ENCODE results near the gene FHAD1.
"Not testable (repeated sequence)": the region's sequence is repeated elsewhere in the genome, so short reads cannot be mapped to it uniquely, and the experiment has no call there.

Gene FHAD1

GRCh38 chr1:15388201-15388880, 141.3 kb downstream of the FHAD1 start:
- TF ChIP-seq, protein P1, sequence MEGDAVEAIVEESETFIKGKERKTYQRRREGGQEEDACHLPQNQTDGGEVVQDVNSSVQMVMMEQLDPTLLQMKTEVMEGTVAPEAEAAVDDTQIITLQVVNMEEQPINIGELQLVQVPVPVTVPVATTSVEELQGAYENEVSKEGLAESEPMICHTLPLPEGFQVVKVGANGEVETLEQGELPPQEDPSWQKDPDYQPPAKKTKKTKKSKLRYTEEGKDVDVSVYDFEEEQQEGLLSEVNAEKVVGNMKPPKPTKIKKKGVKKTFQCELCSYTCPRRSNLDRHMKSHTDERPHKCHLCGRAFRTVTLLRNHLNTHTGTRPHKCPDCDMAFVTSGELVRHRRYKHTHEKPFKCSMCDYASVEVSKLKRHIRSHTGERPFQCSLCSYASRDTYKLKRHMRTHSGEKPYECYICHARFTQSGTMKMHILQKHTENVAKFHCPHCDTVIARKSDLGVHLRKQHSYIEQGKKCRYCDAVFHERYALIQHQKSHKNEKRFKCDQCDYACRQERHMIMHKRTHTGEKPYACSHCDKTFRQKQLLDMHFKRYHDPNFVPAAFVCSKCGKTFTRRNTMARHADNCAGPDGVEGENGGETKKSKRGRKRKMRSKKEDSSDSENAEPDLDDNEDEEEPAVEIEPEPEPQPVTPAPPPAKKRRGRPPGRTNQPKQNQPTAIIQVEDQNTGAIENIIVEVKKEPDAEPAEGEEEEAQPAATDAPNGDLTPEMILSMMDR (IDR thresholded peaks at IDR 0.05; ENCODE audit: low read depth, low read length): no peak
- no peak overlapping the region for H3K4me3 ChIP-seq (ENCODE audit: low read depth, low read length)
- no peak for DNase-seq (ENCODE audit: low read depth, low spot score)
- in situ Hi-C loops (cut with HindIII; ENCODE audit: low sequenced_read_pairs): no loop called here

DNA sequence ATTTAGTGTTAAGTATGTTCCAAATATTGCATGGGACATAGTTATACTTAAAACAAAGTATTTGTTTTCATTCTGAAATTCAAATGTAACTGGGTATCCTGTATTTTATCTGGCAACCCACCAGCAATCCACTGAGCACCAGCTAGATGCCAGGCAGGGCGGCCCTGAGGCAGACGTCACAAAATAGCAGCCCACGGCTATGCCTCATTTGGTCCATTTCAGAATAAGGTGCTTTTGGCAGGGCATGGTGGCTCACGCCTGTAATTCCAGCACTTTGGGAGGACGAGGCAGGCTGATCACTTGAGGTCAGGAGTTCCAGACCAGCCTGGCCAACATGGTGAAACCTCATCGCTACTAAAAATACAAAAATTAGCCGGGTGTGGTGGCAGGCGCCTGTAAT, 142.8 kb downstream of the FHAD1 start:
- DNase-seq (ENCODE audit: low read depth, low spot score); H3K4me3 ChIP-seq (ENCODE audit: low read depth, low read length); in situ Hi-C loops (cut with HindIII; ENCODE audit: low sequenced_read_pairs): not testable (repeated sequence)

GRCh38 chr1:15390667-15391066, 143.6 kb downstream of the FHAD1 start:
- H3K4me3 ChIP-seq (ENCODE audit: low read depth, low read length): no peak overlapping the region
- in situ Hi-C loops (cut with HindIII; ENCODE audit: low sequenced_read_pairs): no loop called here
- TF ChIP-seq, protein P1 (IDR thresholded peaks at IDR 0.05; ENCODE audit: low read depth, low read length): no peak
- DNase-seq (ENCODE audit: low read depth, low spot score): no peak

GRCh38 chr1:15391366-15391765, 144.3 kb downstream of the FHAD1 start:
- H3K4me3 ChIP-seq (ENCODE audit: low read depth, low read length): no peak overlapping the region
- in situ Hi-C loops (cut with HindIII; ENCODE audit: low sequenced_read_pairs): no loop called here
- TF ChIP-seq, protein P1 (IDR thresholded peaks at IDR 0.05; ENCODE audit: low read depth, low read length): no peak
- no peak for DNase-seq (ENCODE audit: low read depth, low spot score)

- TF ChIP-seq, protein P1 (IDR thresholded peaks at IDR 0.05; ENCODE audit: low read depth, low read length): no peak
- no peak for DNase-seq (ENCODE audit: low read depth, low spot score)
- in situ Hi-C loops (cut with HindIII; ENCODE audit: low sequenced_read_pairs): no loop called here
- H3K4me3 ChIP-seq (ENCODE audit: low read depth, low read length): no peak overlapping the region
Observed at GRCh38 chr1:15393475-15394257, 146.6 kb downstream of the FHAD1 start.

DNA sequence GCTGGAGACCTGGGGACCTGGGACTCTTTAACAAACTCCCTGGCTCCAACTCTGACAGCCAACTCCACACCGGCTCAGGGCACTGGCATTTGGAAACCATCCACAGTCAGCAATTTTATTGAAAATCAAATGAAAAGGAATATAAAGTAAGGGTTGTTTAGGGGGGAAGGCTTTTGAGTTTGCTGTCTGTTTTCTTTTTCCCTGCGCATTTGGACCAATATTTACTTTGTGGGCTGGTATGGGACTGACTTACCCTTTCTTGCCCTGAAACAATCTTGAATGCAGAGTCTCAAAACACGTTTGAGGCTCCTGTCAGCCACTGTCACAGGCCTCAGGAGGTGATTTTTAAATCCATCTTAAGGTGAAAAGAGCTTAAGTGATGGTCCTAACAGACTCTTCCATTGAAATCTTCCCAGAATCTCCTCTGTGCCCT, 147.3 kb downstream of the FHAD1 start:
- TF ChIP-seq, protein P1 (IDR thresholded peaks at IDR 0.05; ENCODE audit: low read depth, low read length): no peak
- in situ Hi-C loops (cut with HindIII; ENCODE audit: low sequenced_read_pairs): no loop called here
- H3K4me3 ChIP-seq (ENCODE audit: low read depth, low read length): no peak overlapping the region
- no peak for DNase-seq (ENCODE audit: low read depth, low spot score)

DNA sequence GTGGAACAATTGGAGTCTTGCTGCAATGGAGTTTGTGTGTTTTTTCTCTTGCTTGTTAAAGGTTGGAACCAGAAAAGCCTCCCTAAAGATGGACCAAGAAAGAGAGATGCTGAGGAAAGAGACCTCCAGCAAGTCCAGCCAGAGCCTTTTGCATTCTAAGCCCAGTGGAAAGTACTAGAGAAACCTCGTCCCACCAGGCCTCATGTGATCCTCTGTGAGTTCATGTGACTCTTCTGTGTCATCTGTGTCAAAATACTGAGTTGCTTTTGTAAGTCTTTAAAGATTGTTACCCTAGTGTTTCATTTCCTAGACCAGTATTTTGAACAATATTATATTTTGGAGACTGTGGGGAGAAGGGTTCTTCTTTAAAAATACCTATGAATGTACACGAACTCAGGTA, 150.2 kb downstream of the FHAD1 start:
- no peak overlapping the region for H3K4me3 ChIP-seq (ENCODE audit: low read depth, low read length)
- in situ Hi-C loops (cut with HindIII; ENCODE audit: low sequenced_read_pairs): no loop called here
- no peak for DNase-seq (ENCODE audit: low read depth, low spot score)
- TF ChIP-seq, protein P1 (IDR thresholded peaks at IDR 0.05; ENCODE audit: low read depth, low read length): no peak
